ENCODE results near the gene SLC12A9.
A peak's percentile ranks its signal among the peaks of the same experiment; 100 is the strongest.
"Not testable (repeated sequence)": the region's sequence is repeated elsewhere in the genome, so short reads cannot be mapped to it uniquely, and the experiment has no call there.

SLC12A9 gene

DNA sequence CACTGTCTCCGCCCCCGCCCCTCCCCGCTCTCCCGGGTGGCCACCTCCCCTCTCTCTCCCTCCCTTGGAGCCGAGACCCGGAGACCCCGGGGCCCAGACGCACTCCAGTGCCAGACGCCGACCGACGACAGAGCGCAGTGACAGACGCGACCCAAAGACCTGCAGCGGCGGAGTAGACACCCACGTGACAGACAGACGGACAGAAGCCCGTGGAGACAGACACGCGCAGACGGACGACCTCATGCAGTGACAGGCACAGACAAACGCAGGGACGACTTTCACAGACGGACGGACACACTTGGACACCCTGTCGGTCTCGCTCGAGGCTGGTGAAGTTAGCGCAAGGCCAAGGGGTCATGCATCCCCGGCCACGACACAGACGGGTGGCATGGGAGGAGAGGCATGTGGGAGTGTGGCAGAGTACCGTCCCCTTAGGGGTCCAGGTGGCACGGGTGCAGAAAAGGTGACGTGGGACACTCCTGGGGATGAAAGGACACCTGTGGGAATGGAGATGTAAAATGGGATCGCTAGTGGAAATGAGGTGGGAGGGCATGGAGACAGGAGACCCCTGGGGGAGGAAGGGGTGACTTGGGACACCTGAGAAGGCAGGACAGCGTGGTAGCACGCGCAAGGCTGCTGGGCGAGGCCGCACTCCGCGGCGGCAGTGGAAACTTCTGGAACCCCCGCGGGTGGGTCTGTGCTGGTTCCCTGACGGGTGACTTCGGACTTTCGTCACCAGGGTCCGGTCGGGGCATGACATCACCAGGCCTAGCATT is 43.6 kb downstream of the SLC12A9 start:
- no peak for DNase-seq (ENCODE audit: low spot score)

DNA sequence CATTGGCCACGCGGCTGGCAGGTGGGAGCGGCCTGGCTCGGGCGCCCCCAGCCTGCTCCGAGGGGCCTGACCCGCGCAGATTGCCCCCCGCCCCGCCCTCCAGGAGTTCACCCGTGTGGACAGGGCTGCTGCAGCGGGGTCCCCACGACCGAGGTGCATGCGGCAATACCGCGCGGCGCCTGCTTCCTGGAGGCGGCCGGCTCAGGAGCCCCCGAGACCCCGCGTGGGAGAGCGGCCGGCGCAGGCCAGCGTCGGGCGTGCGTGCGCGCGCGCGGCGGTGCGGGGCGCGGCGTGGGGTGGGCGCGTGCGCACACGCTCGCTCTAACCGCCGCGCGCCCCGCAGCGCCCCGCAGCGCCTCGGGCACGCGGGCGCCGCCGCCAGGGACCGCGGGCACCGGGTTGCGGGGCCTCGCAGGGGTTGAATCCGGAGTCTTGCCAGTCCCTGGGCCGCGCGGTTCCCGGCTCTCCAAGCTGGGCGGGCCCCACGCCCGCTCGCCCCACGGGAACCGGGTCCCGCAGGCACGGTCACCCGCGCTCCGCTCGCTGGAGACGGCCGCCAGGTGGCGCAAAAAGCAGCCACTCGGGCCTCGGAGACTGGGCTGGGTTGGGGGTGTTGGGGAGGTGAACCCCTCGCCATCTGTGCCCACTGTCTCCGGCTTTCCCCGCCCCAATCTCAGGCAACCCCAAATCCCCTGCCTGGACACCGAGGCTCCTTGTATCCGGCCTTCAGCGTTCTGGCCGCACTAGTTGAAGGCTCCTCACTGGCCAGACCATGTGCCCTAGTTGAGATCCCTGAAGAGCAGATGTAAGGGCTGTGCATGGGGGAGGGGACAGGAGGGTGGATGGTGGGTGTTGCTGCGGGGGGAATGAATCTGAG is 44.5 kb downstream of the SLC12A9 start:
- peak; percentile 63 for DNase-seq (ENCODE audit: low spot score)

DNA sequence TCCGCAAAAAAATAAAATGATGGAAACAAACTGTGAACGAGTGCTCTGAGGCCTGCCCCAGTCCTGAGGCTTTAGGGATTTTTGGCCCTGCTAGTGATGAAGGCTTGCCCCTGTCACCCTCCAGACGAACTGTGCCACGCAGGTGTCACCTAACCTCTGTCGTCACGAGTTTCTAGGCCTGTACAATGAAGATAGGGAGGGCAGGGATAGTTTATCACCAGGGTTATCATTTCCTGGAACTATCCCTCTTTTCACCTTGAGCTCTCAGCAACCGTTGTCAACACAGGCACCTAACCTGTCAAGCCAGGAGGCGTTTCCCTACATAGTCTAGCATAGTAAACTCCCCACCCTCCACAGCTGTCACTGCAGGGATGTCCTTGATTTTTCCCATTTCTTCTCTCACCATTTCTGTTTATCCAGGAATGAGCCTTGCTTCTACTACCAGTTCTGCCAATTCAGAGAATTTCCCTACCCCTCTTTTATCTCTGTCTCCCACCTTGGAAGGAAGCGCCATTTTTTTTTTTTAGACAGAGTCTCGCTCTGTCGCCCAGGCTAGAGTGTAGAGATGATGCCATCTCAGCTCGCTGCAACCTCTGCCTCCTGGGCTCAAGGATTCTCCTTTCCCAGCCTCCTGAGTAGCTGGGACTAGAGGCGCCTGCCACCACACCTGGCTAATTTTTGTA is 45.4 kb downstream of the SLC12A9 start:
- DNase-seq (ENCODE audit: low spot score): no peak

DNA sequence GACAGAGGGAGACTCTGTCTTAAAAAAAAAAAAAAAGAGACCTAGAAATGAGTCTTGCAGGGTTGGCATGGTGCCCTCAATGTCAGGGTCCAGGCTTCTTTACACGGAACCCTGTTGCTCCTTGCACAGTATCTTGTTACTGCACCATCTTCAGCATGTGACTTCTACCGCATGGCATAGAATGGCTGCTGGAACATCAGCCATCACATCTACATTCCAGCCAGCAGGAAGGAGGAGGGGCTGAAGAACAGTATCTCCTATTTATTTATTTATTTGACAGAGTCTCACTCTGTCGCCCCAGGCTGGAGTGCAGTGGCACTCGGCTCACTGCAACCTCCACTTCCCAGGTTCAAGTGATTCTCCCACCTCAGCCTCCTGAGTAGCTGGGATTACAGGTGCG is 46.9 kb downstream of the SLC12A9 start:
- no peak for DNase-seq (ENCODE audit: low spot score)

DNA sequence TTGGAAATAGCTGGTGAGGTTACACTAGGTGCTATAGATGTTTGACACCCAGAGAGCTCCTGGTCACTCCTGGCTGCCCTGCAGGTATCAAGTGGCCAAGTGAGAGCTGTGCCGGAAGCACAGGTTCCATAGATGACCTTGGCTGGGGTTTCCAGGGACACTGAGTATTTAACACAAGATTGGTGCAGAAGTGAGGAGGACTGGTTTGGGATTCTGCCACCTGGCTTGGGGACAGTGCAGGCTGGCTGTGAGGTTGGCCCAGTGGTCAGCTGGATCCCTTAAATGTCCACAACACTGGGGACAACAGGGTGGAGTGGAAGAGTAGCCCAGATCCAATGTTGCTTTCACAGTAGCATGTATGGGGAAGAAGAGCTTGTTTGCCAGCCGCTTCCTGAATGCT is 48.5 kb downstream of the SLC12A9 start:
- no peak for DNase-seq (ENCODE audit: low spot score)

DNA sequence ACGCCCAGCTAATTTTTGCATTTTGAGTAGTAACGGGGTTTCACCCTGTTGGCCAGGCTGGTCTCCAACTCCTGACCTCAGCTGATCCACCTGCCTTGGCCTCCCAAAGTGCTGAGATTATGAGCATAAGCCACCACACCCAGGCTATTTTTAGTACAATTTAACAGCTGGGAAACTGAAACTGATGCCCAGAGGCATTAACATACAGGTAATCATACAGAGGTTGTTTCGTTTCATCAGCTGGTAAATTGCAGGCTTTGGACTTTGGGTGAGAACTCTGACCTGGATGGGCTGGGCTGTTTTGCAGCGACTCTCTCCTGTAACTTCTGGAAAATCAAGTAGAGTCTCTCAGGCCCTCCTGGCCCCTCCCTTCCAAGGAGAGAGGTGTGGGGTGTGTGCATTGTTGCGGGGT is 49.4 kb downstream of the SLC12A9 start:
- peak; percentile 2 for DNase-seq (ENCODE audit: low spot score)

DNA sequence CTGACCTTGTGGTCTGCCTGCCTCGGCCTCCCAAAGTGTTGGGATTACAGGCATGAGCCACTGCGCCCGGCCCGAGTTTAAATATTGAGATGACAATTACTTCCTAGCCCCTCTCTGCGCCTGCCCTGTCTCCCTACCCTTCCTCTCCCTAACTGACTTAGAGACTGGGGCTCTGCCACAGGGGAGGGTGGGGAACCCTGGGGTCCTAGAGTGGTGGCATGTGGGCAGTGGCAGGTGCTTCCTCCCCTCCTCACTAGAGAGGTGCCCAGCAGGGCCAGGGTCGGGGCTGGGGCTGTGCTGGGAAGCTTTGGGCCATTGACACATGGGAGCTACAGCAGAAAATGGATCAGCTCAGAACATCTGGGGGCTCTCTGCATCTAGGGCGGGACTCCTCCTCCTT is 50.1 kb downstream of the SLC12A9 start:
- DNase-seq (ENCODE audit: low spot score): peak; percentile 1

DNA sequence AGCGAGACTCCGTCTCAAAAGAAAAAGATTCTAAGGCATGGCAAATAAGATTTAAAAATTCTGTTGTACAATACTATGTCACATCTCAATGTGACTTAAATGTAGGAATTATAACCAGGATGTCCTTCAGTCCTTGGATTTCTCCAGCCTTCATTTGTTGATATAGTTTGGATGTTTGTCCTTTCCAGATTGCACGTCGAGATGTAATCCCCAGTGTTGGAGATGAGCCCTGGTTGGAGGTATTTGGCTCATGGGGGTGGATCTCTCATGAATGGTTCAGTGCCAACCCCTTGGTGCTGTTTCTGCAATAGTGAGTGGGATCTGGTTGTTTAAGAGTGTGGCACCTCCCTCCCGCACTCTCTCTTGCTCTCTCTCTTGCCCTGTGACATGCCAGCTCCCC is 56.0 kb downstream of the SLC12A9 start:
- DNase-seq (ENCODE audit: low spot score): no peak

DNA sequence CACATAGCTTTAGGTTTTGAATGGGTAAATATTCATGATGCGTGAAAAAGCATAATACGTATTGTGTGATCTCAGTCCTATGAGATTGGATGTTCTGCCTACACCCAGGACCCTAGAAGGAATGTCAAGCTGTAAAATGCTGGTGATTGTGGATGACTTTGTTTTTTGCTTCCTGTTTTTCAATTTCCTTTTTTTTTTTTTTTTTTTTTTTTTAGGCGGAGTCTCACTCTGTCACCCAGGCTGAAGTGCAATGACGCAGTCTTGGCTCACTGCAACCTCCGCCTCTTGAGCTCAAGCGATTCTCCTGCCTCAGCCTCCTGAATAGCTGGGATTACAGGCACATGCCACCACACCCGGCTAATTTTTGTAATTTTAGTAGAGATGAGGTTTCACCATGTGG is 57.9 kb downstream of the SLC12A9 start:
- DNase-seq (ENCODE audit: low spot score): not testable (repeated sequence)

DNA sequence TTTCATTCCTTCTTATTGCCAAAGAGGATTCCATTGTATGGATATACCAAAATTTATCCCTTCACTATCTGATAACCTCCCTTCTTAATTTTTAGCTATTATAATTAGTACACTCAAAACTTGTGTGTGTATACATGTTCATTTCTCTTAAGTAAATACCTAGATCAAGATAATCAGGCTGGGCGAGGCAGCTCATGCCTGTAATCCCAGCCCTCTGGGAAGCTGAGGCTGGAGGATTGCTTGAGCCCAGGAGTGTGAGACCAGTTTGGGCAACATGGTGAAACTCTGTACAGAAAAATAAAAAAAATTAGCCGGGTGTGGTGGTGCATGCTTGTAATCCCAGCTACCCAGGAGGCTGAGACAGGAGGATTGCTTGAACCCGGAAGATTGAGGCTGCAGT is 59.0 kb downstream of the SLC12A9 start:
- DNase-seq (ENCODE audit: low spot score): no peak

DNA sequence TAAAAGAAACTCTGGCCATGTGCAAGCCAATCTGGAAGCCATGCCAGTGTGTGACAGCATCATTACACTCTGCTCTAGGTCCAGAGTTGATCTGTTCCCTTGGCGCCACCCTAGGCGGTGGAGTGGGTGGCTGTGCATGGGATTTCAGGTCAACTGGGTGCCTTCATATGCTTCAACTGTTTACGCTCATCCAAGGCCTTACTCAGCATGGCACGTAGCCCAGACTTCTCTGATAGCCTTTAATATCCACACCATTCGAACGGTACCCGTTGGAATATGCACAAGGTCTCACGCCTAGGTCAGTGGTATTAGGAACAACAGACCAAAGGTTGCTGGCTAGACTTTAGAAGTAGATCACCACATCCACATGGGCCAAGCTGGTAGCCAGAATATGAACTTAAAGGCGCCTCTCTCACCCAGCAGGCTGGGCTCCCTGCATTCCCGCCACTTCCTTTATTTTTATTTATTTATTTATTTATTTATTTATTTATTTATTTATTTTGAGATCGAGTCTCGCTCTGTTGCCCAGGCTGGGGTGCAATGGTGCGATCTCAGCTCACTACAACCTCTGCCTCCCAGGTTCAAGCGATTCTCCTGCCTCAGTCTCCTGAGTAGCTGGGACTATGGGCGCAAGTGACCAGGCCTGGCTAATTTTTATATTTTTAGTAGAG is 61.8 kb downstream of the SLC12A9 start:
- no peak for DNase-seq (ENCODE audit: low spot score)

DNA sequence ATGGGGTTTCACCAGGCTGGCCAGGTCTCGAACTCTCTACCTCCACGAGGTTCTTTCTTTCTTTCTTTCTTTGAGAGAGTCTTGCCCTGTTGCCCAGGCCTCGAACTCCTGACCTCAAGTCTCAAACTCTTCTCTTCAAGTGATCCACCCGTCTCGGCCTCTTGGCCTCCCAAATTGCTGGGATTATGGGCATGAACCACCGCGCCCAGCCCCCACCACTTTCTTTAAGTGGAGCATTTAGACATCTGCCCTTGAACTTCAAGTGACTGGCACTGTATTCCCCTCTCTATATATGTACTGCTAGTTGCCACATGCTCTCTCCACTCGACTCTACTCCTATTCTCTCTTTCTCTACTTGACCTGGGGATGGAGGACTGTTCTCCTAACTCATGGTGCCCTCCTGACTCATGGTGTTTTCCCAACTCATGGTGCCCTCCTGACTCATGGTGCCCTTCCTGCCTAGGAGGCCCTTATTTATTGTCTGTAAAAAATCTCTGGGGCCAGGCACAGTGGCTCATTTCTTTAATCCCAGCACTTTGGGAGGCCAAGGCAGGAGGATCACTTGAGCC is 62.5 kb downstream of the SLC12A9 start:
- DNase-seq (ENCODE audit: low spot score): no peak
